LoVo (cell line): Measurements from ENCODE around the gene SH2D1A.

Experiments
- DNase-seq: peaks from one replicate; pipeline ENCODE4 v3.0.0-alpha.2; 2016; ENCODE audit warnings: low spot score

Gene SH2D1A

DNA sequence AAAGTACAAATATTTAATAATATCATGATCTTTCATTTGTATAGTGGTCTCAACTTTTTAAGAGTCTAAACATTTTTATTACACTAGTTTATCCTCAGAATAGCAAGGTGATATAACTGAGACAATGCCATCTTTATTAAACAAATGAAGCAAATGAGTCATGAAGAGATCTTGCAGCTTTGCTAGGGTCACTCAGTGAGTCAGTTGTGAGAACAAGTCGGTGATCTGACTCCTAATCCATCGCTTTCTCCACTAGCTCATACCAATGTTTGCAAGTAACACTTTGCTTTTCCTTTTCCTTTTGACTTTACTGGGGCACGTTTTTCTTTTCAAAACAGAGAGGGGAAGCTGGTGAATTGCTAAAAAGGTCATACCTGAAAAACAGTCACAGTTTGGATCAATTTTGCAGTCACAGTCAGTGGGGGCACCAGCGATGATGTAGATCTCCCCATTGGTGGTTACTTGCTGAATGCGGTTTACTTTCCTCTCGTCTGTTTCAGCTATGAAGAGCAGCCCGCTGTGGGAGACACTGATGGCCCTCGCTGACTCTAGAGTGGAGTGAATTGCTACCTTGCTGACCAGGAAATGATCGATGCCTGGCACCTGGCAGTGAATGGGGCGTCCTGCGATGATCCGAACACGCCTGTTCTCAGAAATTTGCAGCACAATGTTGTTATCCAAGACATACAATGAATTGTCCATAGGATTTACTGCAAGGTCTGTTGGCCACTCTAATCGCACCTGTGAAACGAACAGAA lies 75.7 kb downstream of the SH2D1A start:
- DNase-seq, result no peak
